HL-60/S4 treated with phorbol 12-myristate 13-acetate at 8.2 ng/mL for 4 days and 3 days (cell line): ENCODE measurements around the gene RGS7BP.

Experiments
- in situ Hi-C: fragments of 300-500 bp; cut with MboI; formaldehyde crosslinking; loops from 2 replicates; pipeline ENCODE4 v1.15.0; 2022; ENCODE audit warnings: low sequenced_read_pairs

Gene RGS7BP

GRCh38 chr5:64629841-64630240 lies 124.0 kb downstream of the RGS7BP start:
- in situ Hi-C loops = no loop called here

- in situ Hi-C loops = no loop called here
Observed at GRCh38 chr5:64632251-64632650, 126.4 kb downstream of the RGS7BP start.

GRCh38 chr5:64634997-64635686 lies 129.3 kb downstream of the RGS7BP start:
- in situ Hi-C loops = no loop called here

GRCh38 chr5:64637144-64637543 lies 131.3 kb downstream of the RGS7BP start:
- in situ Hi-C loops = no loop called here

GRCh38 chr5:64637837-64638443 lies 132.1 kb downstream of the RGS7BP start:
- in situ Hi-C loops = no loop called here

- in situ Hi-C loops = no loop called here
Observed at GRCh38 chr5:64644831-64645230, 139.0 kb downstream of the RGS7BP start.

GRCh38 chr5:64646169-64646568 lies 140.4 kb downstream of the RGS7BP start:
- in situ Hi-C loops = no loop called here

- in situ Hi-C loops = no loop called here
Observed at GRCh38 chr5:64649512-64649911, 143.7 kb downstream of the RGS7BP start.

GRCh38 chr5:64653766-64654560 lies 148.1 kb downstream of the RGS7BP start:
- in situ Hi-C loops = no loop called here

- in situ Hi-C loops = no loop called here
Observed at GRCh38 chr5:64654561-64654938, 148.7 kb downstream of the RGS7BP start.

GRCh38 chr5:64655596-64655995 lies 149.8 kb downstream of the RGS7BP start:
- in situ Hi-C loops = no loop called here

GRCh38 chr5:64659289-64659688 lies 153.5 kb downstream of the RGS7BP start:
- in situ Hi-C loops = no loop called here
